Measurements from ENCODE around the gene CCDC150.
A peak's percentile ranks its signal among the peaks of the same experiment; 100 is the strongest.
"Not testable (repeated sequence)": the region's sequence is repeated elsewhere in the genome, so short reads cannot be mapped to it uniquely, and the experiment has no call there.

Gene CCDC150

DNA sequence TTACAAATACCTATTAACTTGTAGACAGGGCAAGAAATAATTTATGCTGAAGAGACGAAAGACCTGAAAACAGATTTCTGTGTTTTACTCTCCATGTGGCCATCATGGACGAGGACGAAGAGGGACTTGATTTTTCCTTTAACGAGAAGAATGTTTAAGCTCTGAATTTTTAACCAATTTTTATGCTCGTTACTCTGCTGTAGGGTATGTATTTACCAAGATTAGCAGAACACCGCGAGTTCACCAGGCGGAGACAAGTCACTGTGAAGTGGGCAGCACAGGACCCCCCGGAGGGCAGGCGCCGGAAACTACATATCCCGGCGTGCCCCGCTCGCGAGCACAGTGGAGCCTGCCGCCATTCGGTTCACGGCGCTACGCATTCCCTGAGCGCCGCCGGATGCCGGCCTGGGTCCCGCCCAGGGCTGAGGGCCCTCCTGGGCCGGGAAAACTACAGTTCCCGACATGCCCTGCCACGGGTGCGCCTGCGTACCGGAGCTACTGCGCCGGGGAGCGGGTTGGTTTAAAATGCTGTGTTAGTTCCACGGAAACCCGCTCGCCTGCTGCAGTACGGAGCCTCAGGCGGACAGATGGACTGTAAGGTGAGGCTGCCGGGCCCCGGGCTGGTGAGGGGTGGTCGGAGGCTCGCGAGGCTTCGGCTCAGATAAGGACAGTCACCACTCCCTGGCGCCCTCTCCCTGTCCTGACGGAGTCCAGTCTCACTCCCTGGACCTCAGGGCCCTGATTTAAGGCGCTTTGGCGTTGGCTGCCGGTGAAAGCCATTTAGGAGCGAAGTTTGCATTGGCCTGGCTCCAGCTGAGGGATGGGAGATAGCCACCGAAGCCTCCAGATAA is at the start of gene CCDC150:
TSS of gene CCDC150 (plus strand) at position 536 of the 851 bp plus-strand sequence. CDS start at position 588, 52 bp downstream.
- peak; percentile 80 to 92 (median 86) for DNase-seq (ENCODE audit: low read depth in 4 of 4, low spot score in 1 of 4)

DNA sequence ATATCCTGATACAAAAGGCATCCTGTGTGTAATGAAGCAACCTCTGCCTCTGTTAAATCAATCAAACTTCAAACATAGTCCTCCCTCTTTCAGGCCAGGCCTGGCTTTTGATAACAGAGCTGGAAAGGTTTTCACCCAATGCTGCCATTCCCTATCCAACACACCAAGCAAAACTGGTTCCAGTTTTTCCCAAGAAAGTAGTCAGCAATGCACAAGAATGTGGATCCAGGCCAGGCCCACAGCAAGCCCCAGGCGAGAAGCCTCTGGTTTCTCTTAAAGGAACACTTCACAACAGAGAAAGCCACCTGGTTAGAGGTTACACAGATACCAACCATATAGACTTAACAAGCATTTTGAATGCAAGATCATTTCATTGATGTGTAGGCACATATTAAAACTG is 49.2 kb upstream of the CCDC150 start:
- DNase-seq (ENCODE audit: low read depth in 4 of 4, low spot score in 1 of 4) = no peak

DNA sequence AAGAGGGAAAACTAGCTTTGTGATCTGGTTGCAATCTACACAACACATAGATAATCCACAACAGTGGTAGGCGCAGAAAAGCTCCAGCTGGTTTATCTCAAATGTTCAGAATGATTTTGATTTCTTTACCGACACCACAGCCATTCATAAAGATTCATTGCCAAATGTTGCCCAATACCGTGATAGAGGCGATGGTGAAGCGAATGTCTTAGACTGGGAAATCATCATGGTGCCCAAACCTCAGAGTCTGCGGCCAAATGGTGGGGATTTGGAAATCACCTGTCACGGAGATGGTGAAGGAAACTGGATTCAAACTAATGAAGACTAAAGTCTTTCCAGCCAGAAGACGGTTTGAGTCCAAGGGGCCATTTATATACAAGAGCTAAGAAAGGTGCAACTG is 48.5 kb upstream of the CCDC150 start:
- no peak for DNase-seq (ENCODE audit: low read depth in 4 of 4, low spot score in 1 of 4)

DNA sequence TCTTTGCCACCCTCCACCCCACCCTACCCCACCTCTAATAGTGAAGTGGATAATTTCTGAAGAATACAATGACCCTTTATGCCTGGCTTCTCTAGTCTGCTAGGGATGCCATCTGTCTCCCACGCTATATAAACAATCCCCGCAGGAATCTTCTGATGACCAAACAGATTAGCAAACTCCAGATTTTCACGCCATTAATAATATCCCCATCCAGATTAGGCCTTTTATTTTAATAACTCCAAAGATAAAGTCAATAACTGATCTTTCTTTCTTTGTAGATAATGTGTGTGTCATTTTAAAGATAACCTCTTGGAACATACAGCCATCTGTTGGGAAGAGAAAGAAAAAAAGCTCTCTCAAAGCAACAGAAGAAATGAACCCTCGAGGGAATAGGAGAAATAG is 47.9 kb upstream of the CCDC150 start:
- no peak for DNase-seq (ENCODE audit: low read depth in 4 of 4, low spot score in 1 of 4)

DNA sequence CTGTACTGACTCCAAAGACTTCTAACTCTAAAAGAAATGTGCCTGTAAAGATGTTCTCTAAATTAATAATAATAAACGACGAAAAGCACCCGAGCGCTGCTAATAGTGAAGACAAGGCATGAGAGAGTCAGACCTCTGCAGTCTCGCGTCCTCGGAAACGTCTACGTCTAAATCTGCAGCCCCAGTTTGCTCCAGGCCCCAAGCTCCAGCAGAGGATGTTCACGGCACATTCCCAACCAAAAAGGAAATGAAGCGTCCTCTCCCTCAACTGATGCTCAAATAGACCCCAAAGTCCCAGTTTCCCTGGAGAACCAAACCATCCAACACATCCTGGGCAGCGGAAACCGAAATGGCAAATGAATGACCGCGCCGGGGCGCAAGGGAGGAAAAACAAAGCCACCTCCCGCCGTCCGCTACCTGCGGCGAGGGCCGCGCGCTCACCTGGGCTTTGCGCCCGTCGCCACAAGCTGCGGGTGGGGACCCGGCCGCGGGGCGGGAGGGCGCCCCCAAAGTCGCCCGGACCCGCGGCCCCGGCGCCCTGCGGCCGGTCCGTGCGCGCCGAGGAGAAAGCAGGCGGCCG is 47.1 kb upstream of the CCDC150 start:
- no peak for DNase-seq (ENCODE audit: low read depth in 4 of 4, low spot score in 1 of 4)

DNA sequence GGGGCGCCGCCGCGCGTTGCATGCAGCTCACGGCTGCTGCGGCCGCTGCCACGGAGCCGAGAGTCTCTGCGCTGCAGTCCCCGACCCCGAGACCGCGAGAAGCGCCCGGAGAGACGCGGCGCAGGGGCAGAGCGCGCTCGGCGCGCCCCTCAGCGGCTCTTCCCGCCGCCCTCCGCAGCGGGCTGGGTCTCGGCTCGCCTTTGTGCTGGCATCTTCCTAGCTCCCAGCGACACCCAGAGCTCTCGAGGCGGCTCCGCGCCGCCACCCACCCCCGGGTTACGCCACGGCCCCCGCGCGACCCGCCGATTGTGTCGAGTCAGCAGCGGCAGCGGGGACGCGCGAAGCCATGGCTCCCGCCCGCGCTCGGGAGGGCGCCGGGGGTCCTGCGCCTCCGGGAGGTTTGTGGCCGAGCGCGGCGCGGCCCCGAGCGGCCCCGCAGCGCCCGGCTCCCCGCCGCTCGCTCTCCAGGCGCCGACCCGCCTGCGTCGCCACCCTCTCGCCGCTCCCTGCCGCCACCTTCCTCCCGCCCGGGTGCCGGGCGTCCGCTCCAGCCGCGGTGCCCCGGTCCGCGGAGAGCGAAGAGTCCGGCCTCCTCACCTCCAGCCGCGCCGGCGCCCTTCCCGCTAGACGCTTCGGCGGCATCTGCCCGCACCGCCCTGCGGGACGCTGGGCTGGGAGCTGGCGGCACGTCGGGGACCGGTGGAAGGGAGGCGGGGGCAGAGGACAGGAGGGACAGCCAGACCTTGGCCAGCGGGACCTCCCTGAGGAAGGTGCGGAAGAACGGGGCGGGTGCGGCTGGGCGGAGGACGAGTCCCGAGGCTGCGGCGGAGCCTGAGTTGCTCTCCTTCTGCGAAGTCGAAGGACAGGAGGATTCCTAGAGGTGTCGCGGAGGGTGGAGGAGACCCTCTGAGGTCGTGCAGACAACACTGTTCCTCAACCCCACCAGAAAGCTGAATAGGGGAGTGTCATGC is 46.3 kb upstream of the CCDC150 start, which contains the start of gene HECW2:
TSS of gene HECW2 (minus strand) at position 644 of the 971 bp plus-strand sequence.
- DNase-seq (ENCODE audit: low read depth in 4 of 4, low spot score in 1 of 4) = peak in 1 of 4 experiments; percentile 7

DNA sequence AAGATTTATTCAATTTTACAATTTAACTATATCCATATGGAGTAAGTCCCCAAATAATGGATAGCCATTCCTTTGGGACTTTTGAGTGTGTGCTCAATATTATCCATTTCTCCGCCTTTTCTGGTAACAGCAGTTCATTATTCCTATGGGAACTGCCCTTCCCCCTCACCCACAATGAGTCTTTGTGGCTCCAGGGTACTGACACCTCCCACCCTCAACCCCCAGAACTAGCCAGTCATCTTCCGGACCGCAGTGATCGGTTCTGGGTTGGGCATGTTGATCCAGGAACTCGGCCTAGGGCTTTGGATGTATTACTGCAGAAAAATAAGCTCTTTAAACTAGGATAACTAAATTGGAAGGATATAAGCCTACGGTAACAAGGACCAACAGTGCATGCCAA is 45.4 kb upstream of the CCDC150 start:
- no peak for DNase-seq (ENCODE audit: low read depth in 4 of 4, low spot score in 1 of 4)

DNA sequence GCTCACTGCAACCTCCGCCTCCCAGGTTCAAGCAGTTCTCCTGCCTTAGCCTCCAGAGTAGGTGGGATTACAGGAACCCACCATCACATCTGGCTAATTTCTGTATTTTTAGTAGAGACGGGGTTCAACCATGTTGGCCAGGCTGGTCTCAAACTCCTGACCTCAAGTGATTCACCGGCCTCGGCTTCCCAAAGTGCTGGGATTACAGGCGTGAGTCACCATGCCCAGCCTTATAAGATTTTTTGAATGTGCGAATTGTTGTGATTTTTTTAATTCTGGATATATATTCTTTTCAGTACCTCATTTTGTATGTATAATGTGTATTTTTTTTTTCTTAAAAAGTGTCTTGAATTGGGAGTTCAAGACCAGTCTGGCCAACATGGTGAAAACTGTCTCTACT is 42.0 kb upstream of the CCDC150 start:
- no peak for DNase-seq (ENCODE audit: low read depth in 4 of 4, low spot score in 1 of 4)

DNA sequence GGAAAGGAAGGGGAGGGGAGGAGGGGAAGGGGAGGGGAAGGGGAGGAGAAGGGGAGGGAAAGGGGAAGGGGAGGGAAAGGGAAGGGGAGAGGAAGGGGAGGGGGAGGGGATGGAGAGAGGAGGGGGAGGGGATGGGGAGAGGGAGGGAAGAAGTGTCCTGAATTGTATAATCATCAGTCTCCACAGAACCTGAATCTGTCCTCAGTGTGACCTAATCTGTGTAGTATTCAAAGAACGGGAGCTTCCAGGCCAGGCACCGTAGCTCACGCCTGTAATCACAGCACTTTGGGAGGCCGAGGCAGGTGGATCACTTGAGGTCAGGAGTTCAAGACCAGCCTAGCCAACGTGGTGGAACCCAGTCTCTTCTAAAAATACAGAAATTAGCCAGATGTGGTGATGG is 41.1 kb upstream of the CCDC150 start:
- no peak for DNase-seq (ENCODE audit: low read depth in 4 of 4, low spot score in 1 of 4)

DNA sequence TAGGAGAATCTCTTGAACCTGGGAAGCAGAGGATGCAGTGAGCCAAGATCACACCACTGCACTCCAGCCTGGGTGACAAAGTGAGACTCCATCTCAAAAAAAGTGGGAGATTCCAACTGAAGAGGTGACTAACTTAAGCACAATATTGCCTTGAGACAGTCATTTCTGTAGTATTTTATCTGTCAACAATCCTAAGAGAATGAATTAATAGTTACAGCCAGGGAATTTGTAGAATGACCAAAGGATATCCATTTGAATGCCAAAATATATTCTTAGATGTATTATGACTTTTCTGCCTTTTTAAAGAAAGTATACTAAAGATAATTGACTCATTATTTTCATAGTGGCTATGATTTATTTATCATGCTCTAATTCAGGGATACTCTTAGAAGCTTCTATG is 40.7 kb upstream of the CCDC150 start:
- DNase-seq (ENCODE audit: low read depth in 4 of 4, low spot score in 1 of 4) = no peak

DNA sequence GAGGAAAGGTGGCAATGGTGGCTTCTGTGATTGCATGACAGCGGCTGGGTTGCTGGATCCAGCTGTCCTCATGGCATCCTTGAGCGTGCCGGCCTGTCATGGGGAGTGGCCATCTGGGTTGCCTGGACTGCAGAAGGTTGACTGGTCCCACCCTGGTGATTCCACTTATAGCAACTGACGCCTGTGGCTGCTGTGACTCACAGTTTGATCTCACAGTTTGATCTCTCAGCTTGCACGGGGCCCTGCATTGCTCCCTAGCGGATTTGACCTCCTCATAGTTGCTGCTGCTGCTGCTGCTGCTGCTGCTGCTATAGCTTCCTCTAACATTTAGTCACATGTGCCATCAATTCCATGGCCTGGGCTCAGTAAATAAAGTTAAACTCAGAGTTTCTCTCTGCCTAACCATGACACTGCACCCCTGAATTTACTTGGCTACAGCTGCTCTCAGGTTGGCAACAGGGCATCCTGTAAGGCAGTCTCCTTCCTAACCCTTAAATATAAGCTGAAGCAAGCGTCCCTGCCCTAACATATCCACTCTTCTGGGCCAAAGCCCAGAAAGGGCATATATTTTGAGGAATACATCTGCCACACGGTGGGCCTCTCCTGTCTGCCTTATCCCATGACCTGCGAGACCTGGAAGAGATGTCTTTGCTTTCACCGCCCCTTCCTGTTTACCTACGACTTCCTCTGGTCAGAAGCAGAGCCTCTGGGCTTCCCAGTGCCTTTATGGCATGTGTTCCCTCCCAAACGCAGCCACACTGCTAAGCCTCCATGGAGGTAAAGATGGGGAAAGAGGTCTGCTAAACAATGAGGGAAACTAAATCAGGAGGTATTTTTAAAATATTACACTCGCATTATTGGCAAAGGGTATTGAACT is 37.8 kb upstream of the CCDC150 start:
- DNase-seq (ENCODE audit: low read depth in 4 of 4, low spot score in 1 of 4) = no peak

DNA sequence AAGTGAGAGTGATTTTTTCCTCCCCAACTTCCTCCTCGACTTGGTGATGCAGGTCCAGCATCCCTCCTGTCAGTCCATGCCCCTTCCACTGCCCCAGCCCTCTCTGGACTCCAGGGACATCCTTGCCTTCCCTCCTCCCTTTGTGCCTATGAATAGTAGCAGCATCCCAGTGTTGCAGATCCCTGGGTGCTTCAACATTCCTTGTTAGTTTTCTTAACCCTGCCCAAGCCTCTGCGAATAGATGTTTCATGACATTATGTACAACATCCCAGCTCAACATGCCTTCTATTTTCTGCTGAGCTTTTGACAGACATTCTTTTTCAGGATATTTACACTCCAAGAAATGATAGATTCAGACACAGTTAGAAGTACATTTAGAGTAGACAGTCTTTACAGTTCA is 35.3 kb upstream of the CCDC150 start:
- DNase-seq (ENCODE audit: low read depth in 4 of 4, low spot score in 1 of 4) = no peak

DNA sequence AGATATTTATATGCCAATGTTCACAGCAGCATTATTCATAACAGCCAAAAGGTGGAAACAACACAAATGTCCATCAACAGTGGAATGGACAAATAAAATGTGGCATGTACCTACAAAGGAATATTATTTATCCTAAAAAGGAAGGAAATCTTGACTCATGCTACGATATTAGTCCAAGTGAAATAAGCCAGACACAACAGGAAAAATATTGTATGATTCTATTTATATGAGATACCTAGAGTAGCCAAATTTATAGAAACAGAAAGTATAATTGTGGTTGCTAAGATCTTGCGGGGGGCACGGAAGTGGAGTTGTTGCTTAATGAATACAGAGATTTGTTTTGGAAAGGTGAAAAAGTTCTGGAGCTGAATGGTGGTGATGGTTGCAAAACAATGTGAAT is 33.0 kb upstream of the CCDC150 start:
- DNase-seq (ENCODE audit: low read depth in 4 of 4, low spot score in 1 of 4) = no peak

DNA sequence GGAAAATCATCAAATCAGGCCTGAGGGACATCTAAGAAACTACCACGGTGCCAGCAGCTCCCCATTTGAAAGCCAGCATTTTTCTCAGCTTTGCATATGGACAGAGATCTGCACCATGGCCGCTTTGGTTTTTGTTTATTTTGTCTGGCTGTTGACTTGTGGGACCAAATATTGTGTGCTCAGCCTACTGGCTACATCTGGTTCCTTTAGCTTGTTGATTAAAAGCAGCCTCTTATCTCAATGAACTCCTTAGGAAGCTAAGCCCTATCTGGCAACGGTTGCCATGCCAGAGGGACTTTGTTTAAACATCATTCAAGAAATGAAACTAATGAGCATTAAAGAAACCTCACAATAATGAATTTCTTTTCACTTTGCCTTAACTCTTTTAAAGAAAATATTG is 32.4 kb upstream of the CCDC150 start:
- no peak for DNase-seq (ENCODE audit: low read depth in 4 of 4, low spot score in 1 of 4)

DNA sequence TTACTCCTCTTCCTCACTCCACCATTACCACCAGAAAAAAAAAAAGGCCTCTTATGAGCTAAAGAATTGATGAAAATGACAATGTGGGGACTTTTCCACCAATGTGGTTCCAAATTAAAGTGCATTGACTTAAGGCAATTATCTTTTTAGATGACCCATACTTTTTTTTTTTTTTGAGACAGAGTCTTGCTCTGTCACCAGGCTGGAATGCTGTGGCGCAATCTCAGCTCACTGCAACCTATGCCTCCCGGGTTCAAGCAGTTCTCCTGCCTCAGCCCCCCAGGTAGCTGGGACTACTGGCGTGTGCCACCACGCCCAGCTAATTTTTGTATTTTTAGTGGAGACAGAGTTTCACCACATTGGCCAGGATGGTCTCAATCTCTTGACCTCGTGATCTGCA is 31.6 kb upstream of the CCDC150 start:
- not testable (repeated sequence) for DNase-seq (ENCODE audit: low read depth in 4 of 4, low spot score in 1 of 4)

DNA sequence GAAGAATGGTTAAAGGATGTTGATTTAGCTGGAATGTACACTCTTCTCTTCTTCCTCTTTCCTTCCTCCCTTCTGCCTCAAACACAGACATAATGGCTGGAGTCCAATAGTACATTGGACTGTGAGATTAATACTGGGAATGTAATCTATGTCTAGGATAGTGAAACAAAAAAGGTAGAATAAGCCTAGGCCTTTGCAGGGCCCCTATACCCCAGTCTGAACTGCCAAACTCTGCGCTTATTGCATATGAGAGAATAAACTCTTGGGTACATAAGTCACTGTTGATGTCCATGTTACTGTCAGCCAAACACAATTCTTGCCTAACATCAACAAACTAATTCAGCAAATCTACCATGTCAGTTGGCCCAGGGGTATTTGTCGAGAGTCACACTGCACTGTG is 29.7 kb upstream of the CCDC150 start:
- DNase-seq (ENCODE audit: low read depth in 4 of 4, low spot score in 1 of 4) = no peak

DNA sequence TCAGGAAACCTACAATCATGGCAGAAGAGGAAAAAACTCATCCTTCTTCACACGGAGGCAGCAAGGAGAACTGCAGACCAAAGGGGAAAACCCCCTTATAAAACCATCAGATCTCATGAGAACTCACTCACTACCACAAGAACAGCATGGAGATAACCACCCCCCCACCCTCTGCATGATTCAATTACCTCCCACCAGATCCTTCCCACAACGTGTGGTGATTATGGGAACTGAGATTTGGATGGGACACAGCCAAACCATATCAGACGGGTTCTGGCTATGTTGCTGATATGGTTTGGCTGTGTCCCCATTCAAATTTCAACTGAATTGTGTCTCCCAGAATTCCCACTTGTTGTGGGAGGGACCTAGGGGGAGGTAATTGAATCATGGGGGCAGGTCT is 28.7 kb upstream of the CCDC150 start:
- DNase-seq (ENCODE audit: low read depth in 4 of 4, low spot score in 1 of 4) = no peak

DNA sequence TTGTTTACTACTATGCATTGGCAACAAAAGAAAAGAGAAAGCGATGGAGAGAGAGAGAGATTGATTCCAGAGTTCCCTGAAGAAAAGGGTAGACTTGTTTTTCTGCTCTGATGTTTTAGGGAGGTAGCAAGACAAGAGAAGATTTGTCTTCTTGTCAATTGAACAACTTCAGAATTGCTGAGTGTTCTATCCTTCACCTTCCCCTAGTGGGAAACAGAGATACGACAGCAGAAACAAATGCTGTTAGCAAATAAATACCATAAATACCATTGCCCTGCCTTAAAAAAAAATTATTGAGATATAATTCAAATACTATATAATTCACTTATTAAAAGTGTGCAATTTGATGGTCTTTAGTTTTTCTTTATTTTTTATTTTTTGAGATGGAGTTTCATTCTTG is 26.2 kb upstream of the CCDC150 start:
- DNase-seq (ENCODE audit: low read depth in 4 of 4, low spot score in 1 of 4) = no peak

DNA sequence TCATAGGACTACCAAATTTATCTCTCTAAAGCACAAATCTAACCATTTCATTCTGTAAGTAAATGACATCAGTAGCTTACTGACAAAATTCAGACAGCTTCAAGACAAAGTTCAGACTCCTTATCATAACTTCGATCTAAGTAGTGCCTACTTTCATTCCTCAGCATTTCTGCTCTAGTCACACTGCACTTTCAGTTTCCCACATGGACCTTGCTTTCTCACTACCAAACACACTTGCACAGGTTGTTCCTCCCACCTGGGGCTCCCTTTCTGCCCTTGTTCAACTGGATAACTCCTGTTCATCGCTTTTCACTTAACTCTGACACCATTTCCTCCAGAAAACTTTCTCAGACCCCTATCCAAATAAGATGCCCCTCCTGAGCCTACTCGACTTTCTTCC is 22.1 kb upstream of the CCDC150 start:
- DNase-seq (ENCODE audit: low read depth in 4 of 4, low spot score in 1 of 4) = no peak

DNA sequence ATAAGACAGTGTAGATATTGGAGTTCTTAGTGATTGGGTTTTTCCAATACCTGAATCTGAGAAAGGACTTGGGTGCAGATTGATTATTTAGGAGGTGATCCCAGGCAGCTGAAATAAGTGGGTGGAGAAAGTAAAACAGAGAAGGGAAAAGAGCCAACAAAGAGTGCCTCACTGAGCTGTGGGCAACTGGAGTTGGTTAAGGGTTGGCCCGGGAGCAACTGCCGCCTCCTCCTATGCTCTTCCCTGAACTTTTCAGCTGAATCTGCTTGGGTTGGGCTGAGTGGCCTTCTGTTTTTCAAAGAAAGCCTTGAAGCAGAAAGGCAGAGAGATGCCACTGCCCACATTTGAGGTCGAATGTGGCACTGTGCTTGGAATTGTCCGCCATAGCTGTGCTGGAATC is 20.9 kb upstream of the CCDC150 start:
- no peak for DNase-seq (ENCODE audit: low read depth in 4 of 4, low spot score in 1 of 4)

DNA sequence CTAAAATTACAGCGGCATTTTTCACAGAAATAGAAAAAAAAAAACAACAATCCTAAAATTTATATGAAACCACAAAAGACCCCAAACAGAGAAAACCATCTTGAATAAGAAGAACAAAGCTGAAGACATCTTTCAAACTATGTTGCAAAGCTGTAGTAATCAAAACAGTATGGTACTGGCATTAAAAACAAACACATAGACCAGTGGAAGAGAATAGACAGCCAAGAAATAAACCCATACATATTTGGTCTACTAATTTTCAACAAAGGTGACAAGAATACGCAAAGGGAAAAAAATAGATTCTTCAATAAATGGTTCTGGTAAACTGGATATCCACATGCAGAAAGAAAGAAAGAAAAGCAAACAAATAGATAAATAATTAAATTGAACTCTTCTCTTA is 9.0 kb upstream of the CCDC150 start:
- no peak for DNase-seq (ENCODE audit: low read depth in 4 of 4, low spot score in 1 of 4)
